ENCODE results near the gene TNFRSF19.

DNA sequence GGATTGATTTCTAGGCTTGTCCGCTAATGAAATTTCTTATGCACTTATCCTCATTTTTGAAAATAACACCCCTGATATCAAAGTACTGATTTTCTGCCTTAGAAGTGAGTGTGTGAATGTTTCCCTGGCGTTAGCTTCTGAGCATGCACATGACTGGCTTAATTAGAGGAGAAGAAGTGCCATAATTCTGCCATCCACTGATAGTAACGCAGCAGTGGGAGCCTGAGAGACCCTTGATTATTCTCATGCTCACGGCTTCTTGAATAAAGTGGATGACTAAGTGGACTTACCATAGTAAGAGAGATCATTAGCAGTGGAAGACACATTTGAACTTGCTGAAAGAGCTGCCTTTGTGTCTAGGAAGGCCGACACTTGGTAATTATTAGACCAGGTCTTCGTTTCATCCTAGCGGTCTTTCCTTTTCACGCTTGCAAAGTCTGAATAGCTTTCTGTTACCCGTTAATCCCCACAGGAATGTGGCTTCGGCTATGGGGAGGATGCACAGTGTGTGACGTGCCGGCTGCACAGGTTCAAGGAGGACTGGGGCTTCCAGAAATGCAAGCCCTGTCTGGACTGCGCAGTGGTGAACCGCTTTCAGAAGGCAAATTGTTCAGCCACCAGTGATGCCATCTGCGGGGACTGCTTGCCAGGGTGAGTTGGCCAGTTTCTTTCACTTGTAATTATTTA lies 45.3 kb downstream of the TNFRSF19 start:
- TF ChIP-seq CTCF (conservative IDR thresholded peaks at IDR 0.05; ENCODE audit: low read depth, low read length), result no peak
- no peak for TF ChIP-seq EZH2 (IDR thresholded peaks at IDR 0.05; ENCODE audit: borderline replicate concordance, low read depth, low read length, poor library complexity, severe bottlenecking)
